Fibroblast of the conjunctiva (primary cell): ENCODE measurements around the gene ADAMTS10.
"Not testable (repeated sequence)": the region's sequence is repeated elsewhere in the genome, so short reads cannot be mapped to it uniquely, and the experiment has no call there.

Experiments
- DNase-seq: peaks from one replicate; pipeline ENCODE4 v3.0.0-alpha.2; 2010; ENCODE audit warnings: low read depth

ADAMTS10 gene

DNA sequence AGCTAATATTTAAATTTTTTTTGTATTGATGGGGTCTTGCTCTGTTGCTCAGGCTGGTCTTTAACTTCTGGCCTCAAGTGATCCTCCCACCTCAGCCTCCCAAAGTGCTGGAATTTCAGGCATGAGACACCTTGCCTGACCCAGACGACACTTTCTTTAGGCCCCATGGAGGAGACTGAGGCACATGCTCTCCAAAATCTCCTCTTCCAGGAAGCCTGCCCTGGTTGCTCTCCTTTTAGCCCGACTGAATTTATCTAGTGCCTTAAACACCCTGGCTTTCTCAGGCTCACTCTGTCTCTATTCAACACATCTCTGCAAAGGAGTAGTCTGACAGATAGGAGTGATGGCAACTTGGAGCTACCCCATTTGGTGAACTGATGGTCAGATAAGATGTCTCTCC, 52.2 kb downstream of the ADAMTS10 start:
- no peak for DNase-seq

DNA sequence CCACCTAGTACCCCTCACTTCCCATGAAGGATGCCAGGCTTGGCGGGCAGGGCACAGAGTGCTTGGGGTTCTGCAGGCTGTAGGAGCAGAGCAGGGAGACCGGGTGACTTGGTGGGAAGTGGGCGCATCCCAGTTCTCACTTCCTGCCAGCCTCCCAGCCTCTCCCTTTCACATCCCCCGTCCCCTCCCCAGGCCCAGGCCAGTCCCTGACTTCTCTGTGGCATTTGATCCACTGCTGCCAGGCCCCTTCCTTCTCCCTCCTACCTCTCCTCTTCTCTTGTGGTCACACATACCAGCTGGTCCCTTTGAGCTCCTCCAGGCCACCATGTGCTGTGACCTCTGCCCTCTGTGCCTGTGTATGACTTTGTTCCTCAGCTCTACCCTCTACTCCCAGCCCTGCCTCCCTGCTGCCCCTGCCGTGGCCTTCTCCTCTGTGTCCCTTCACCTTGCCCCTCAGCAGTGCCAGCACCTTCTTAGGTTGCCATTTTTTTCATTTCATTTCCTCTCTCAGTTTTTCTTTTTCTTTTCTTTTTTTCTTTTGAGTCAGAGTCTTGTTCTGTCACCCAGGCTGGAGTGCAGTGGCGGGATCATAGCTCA, 52.8 kb downstream of the ADAMTS10 start:
- DNase-seq, result no peak

DNA sequence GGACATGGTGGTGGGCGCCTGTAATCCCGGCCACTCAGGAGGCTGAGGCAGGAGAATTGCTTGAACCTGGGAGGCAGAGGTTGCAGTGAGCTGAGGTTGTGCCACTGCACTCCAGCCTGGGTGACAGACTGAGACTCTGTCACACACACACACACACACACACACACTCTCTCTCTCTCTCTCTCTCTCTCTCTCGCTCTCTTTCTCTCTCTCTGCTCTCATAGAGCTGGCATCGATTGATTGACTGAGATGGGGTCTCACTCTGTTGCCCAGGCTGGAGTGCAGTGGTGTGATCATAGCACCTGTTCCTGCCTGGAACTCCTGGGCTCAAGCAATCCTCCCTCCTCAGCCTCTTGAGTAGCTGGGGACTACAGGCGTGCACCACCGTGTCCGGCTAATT, 56.8 kb downstream of the ADAMTS10 start:
- DNase-seq, result not testable (repeated sequence)

DNA sequence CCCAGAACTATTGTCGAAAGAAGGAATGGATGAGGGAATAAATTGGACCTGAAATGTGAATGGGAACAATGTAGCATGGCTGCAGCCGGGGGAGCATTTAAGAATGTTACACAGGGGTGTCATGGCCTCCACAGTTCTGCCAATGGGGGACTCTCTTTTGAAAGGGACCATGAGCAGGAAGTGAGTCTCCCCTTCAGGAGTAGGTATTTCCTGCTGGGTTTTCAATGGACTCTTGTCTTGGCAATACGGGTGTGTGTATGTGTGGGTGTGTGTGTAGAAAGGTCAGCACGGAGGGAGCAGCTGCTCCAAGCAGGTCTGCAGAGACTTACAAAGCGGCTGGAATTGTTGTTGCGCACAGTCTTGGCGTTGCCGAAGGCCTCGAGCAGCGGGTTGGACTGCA, 57.7 kb downstream of the ADAMTS10 start:
- no peak for DNase-seq

DNA sequence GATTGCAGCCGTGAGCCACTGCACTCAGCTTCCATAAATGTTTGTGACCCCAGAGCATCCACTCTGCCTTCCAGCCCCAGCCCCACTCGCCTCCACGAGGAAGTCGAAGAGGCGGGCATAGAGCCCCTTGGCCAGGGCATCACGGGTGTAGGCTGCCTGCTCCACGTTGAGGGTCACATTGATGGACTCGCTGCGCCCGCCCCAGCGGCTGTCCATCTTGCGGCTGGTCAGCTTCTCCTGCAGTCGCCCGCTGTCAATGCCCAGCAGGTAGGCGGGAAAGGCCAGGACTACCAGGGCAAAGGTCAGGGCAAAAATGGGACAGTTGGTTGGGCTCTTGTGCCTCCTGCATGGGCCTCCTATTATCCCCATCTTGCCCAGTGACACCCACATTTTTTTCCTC, 60.4 kb downstream of the ADAMTS10 start:
- DNase-seq, result no peak

DNA sequence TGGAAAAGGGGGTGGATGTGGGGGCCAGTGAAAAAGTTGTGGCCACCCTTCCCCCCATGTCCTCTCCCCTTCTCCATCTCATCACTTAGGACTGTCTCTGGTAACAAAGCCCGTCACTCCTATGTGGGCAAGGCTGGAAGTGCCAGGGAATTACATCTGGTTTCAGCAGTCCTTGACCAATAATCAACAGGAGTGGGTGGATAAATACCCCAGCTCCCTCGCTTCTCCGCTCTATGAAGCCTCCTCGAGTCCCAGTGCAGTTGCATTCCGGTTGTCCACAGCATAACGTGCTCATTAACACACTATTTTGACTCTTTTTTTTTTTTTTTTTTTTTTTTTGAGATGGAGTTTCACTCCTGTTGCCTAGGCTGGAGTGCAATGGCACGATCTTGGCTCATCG, 64.8 kb downstream of the ADAMTS10 start:
- DNase-seq, result no peak

DNA sequence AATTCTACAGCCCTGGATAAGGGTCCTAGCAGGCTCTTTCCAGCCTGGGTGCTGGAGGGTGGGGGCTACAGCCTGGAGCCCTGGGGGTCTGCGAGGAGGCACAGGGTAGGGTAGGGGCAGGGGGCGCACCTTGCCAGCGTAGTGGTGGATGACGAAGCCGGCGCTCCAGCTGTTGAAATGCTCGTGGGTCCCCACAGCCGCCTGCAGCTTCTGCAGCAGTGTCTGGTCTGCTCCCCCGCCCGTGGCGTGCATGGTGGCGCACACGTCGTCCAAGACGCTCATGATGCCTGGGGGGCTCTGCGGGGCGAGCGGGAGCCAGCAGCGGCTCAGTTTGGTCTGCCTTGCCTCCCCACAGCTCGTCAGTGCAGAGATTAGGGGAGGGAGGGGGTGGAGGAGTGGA, 66.3 kb downstream of the ADAMTS10 start:
- no peak for DNase-seq

DNA sequence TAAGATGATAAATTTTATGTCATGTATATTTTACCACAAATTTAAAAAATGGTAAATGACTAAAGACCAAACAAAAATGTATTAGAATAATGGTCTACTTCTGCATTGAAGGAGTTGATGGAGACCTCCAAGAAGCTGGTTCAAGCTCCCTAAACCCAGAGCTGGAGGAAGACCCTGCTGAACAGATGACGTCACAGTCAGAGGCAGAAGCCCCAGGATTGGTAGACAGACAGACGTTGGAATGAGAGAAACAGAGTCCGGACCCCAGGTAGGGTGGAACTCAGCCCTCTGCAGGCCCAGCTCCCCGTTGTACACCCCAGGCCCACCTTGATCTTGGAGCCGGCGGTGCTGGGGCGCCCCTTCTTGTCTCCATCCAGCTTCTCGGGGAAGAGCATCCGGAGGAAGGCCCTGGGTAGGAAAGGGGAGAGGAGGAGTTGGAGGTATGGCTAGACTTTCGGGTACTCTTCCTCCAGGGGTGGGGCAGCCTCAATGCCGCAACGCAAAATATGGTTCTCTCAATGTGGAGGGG, 70.8 kb downstream of the ADAMTS10 start:
- no peak for DNase-seq

DNA sequence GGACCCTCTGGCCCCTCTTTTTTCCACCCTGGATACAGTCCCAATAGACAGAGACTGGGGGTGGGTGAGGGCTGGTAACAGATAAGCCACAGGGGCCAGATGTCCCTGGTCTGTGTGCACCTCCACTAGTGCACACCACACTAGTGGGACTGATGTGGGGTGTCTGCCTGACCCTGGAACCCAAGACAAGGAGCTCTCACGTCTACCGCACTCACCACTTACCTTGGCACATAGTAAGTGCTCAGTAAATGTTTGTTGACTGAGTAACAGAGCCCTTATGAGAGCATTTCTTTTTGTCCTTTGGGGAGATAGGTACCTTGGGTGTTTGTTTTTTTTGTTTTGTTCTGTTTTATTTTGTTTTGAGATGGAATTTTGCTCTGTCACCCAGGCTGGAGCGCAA, 73.4 kb downstream of the ADAMTS10 start:
- DNase-seq, result no peak

DNA sequence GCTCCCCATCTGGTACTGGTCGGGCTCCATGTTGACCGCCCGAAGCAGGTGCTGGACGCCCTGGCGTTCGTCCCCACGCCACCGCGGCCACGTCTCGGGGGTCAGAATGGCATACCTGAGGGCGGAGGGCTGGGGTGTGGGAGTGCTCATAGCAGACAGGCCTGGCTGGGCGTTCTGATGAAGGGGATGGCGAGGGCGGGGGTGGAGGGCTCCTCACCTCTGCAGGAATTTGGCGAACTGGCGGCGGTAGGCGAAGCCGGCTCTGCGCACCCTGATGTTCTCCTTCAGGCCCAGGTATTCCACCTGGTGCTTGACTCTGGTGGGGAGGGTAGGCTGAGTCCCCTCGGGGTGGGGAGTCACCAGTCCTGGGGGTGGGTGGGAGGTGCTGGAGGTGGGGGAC, 74.2 kb downstream of the ADAMTS10 start:
- DNase-seq, result no peak

DNA sequence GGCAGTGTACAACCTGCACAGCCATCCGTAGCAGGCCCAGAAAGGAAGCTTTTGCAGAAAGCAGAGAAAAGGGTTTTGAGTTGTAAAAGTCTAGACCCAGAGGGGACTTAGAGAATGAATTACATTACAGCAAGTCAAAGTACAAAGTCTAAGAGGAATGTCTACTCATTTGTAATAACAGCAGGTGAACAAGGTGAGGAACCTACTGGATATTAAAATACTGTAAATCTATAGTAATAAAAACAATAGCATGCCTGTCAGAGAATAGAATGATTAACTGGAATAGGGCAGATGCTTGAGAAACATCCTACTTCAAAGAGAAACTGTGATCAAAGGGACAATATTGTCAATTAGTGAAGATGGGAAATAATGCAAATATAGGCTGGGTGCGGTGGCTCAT, 78.3 kb downstream of the ADAMTS10 start:
- no peak for DNase-seq

DNA sequence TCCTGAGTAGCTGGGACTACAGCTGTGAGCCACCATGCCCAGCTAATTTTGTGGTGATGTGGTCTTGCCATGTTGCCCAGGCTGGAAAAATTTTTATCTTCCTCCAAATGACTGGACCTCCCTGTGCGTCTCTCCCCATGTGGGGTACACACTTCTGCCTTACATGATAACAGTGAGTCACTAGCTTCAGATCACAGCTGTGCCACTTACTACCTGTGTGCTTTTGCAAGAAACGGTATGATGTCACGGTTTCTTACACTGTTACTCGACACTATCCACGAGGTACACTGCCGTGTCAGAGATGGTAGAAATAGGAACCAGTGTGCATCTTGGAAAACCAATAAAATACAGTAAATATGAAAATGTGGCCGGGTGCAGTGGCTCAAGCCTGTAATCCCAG, 79.0 kb downstream of the ADAMTS10 start:
- no peak for DNase-seq
